SK-N-SH treated with all-trans-retinoic acid at 6 μM for 48 hours (cell line): ENCODE results near the gene ALG9.

ENCODE experiments used
- CSDC2 ChIP-seq: fragments of 250-450 bp; sonication (Bioruptor Pico); IDR thresholded peaks from 2 replicates; pipeline ENCODE4 v1.5.0; 2020; ENCODE audit warnings: mild to moderate bottlenecking, moderate library complexity
- OSR1 ChIP-seq: fragments of 250-450 bp; sonication (Bioruptor Pico); IDR thresholded peaks from 2 replicates; pipeline ENCODE4 v1.8.0; 2022; ENCODE audit warnings: moderate library complexity, mild to moderate bottlenecking, inconsistent platforms
- PATZ1 ChIP-seq: fragments of 250-450 bp; sonication (Bioruptor Pico); IDR thresholded peaks from 2 replicates; pipeline ENCODE4 v1.8.0; 2020; ENCODE audit warnings: mild to moderate bottlenecking, moderate library complexity, borderline replicate concordance
- RARB ChIP-seq: fragments of 250-450 bp; sonication (Bioruptor Pico); IDR thresholded peaks from 2 replicates; pipeline ENCODE4 v1.8.0; 2021; ENCODE audit warnings: mild to moderate bottlenecking, moderate library complexity

GRCh38 chr11:111886844-111887243 is 15.5 kb upstream of the ALG9 start:
- no peak for TF ChIP-seq OSR1 (CRISPR knock-in tag)
- TF ChIP-seq CSDC2 (CRISPR knock-in tag), result no peak
- no peak for TF ChIP-seq PATZ1 (CRISPR knock-in tag)
- TF ChIP-seq RARB (CRISPR knock-in tag), result no peak
